Neuronal stem cell (in vitro differentiated cells): ENCODE measurements around the gene COQ3.

Experiments
- DNase-seq: peaks from one replicate; pipeline ENCODE4 v3.0.0-alpha.2; 2013; ENCODE audit warnings: low spot score
- H2AFZ ChIP-seq: one replicate; pipeline ENCODE4 v1.6.1; 2013; ENCODE audit warnings: mild to moderate bottlenecking, low read length, inconsistent platforms
- H2AK5ac ChIP-seq: 2 replicates; pipeline ENCODE4 v1.6.1; 2013; ENCODE audit warnings: low read depth, mild to moderate bottlenecking, inconsistent platforms, low read length, moderate library complexity, mixed read lengths
- H2BK120ac ChIP-seq: 2 replicates; pipeline ENCODE4 v1.6.1; 2013; ENCODE audit warnings: low read depth, mild to moderate bottlenecking, inconsistent platforms, low read length, moderate library complexity, mixed read lengths
- H2BK12ac ChIP-seq: one replicate; pipeline ENCODE4 v1.6.1; 2013; ENCODE audit warnings: low read length, inconsistent platforms
- H2BK15ac ChIP-seq: 2 replicates; pipeline ENCODE4 v1.6.1; 2013; ENCODE audit warnings: mild to moderate bottlenecking, low read length, inconsistent platforms, mixed read lengths
- H2BK5ac ChIP-seq: one replicate; pipeline ENCODE4 v1.6.1; 2013; ENCODE audit warnings: inconsistent platforms, mild to moderate bottlenecking, low read length, moderate library complexity
- H3K14ac ChIP-seq: one replicate; pipeline ENCODE4 v1.6.1; 2013; ENCODE audit warnings: low read length, inconsistent platforms
- H3K18ac ChIP-seq: 2 replicates; pipeline ENCODE4 v1.6.1; 2013; ENCODE audit warnings: low read length, inconsistent platforms
- H3K23ac ChIP-seq: 2 replicates; pipeline ENCODE4 v1.6.1; 2013; ENCODE audit warnings: low read depth, mild to moderate bottlenecking, mixed read lengths, low read length, inconsistent platforms; ENCODE audit not compliant: poor library complexity
- H3K27ac ChIP-seq: replicated peaks from 3 replicates; pipeline ENCODE4 v1.5.1; 2013; ENCODE audit warnings: low read length, inconsistent platforms
- H3K27me3 ChIP-seq, 3 experiments: 2 replicates each; pipeline ENCODE4 v1.6.1; 2013; ENCODE audit warnings: low read length in 3 of 3, mild to moderate bottlenecking in 2 of 3, inconsistent platforms in 1 of 3, low read depth in 1 of 3, mixed read lengths in 1 of 3, moderate library complexity in 1 of 3; ENCODE audit not compliant: control insufficient read depth in 3 of 3, insufficient read depth in 3 of 3
- H3K36me3 ChIP-seq, 2 donors: replicated peaks in 1 of 2; 2 replicates each; pipeline ENCODE4 v1.6.1; 2013; ENCODE audit warnings: low read length in 2 of 2; ENCODE audit not compliant: control insufficient read depth in 2 of 2, insufficient read depth in 2 of 2
- H3K4ac ChIP-seq: 2 replicates; pipeline ENCODE4 v1.6.1; 2013; ENCODE audit warnings: inconsistent platforms, mild to moderate bottlenecking, low read length, moderate library complexity
- H3K4me1 ChIP-seq, 2 donors: 1 replicate in 1 of 2; 2 replicates in 1 of 2; pipeline ENCODE4 v1.6.1; 2013; ENCODE audit warnings: low read length in 2 of 2, low read depth in 1 of 2; ENCODE audit not compliant: control insufficient read depth in 2 of 2, insufficient read depth in 1 of 2
- H3K4me2 ChIP-seq: one replicate; pipeline ENCODE4 v1.6.1; 2013; ENCODE audit warnings: mild to moderate bottlenecking, low read length, inconsistent platforms; ENCODE audit not compliant: insufficient read depth, poor library complexity, severe bottlenecking
- H3K4me3 ChIP-seq, 2 donors: 2 replicates each; pipeline ENCODE4 v1.5.1; 2013; ENCODE audit warnings: low read length in 2 of 2, mild to moderate bottlenecking in 2 of 2, inconsistent platforms in 1 of 2, moderate library complexity in 1 of 2
- H3K79me1 ChIP-seq: one replicate; pipeline ENCODE4 v1.6.1; 2013; ENCODE audit warnings: low read depth, mild to moderate bottlenecking, inconsistent platforms, low read length, moderate library complexity
- H3K9ac ChIP-seq: one replicate; pipeline ENCODE4 v1.6.1; 2013; ENCODE audit warnings: mild to moderate bottlenecking, low read depth, low read length, inconsistent platforms; ENCODE audit not compliant: poor library complexity
- H3K9me3 ChIP-seq, 2 donors: replicated peaks in 1 of 2; 2 replicates each; pipeline versions ENCODE3 to v1.6.1; 2013; ENCODE audit warnings: low read length in 2 of 2, mild to moderate bottlenecking in 2 of 2, inconsistent platforms in 1 of 2, low read depth in 1 of 2, mixed read lengths in 1 of 2, moderate library complexity in 1 of 2; ENCODE audit not compliant: control insufficient read depth in 2 of 2, insufficient read depth in 1 of 2
- H4K8ac ChIP-seq: one replicate; pipeline ENCODE4 v1.6.1; 2013; ENCODE audit warnings: low read depth, mild to moderate bottlenecking, inconsistent platforms, low read length, moderate library complexity
- H4K91ac ChIP-seq: one replicate; pipeline ENCODE4 v1.6.1; 2013; ENCODE audit warnings: low read length, low read depth, mild to moderate bottlenecking, inconsistent platforms; ENCODE audit not compliant: poor library complexity
- WGBS, 2 donors: extraction: QIAGEN DNeasy Blood & Tissue Kit; methylation state at CpG; one replicate each; pipeline ENCODE4 v1.1.7; 2013; ENCODE audit warnings: missing lambda C conversion rate in 2 of 2, mixed read lengths in 1 of 2; ENCODE audit not compliant: insufficient read length in 2 of 2, insufficient replicate concordance in 1 of 2; ENCODE audit errors: extremely low coverage in 2 of 2; 5-methylcytosine and 5-hydroxymethylcytosine counted together

The COQ3 gene

DNA sequence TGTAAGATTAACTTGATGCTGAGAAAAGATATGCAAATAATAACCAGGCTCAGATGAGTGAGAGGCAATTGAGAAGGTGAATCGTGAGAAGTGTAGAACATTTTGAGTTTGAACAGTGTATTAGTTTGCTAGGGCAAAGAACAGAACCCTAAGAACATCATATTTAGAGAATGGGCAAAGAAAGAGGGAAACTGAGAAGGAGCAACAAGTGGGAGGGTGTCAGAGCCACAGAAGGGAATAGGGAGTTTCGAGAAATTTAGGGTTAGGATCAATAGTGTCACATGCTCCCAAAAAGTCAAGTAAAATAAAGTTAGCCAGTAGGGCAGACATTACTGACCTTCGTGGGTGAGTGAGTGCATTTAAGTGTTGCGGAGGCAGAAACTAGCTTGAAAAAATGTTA lies 39.0 kb downstream of the COQ3 start:
- Histone ChIP-seq H3K9ac (no peak overlapping the region), H3K27ac (no peak overlapping the region), H3K27me3 (peaks cover 0 to 22% (median 4%) of the 10 kb centered on the region in 3 experiments), H3K36me3 (no peaks in the 10 kb centered on the region), H3K4ac (no peak overlapping the region), H3K9me3 (no peaks in the 10 kb centered on the region), H3K4me3 (no peak overlapping the region), H2AFZ (no peak overlapping the region), H3K18ac (no peak overlapping the region), H2AK5ac (no peak overlapping the region), H3K14ac (no peak overlapping the region), H3K23ac (no peak overlapping the region), H3K4me1 (no peaks in the 10 kb centered on the region), H4K91ac (no peak overlapping the region), H2BK5ac (no peak overlapping the region), H3K4me2 (no peak overlapping the region), H2BK15ac (no peak overlapping the region), H4K8ac (no peak overlapping the region), H3K79me1 (no peaks in the 10 kb centered on the region), H2BK12ac (no peak overlapping the region), H2BK120ac (no peak overlapping the region)
- no CpG with 5 or more reads among the region's 4 CpGs for WGBS, 2 donors
- no peak for DNase-seq

- no peak overlapping the region for H3K4me3 ChIP-seq
- no peak overlapping the region for H3K27ac ChIP-seq
- H2BK5ac ChIP-seq = no peak overlapping the region
- peaks cover 3 to 8% of the 10 kb centered on the region in 2 donors for H3K4me1 ChIP-seq
- H3K4ac ChIP-seq = no peak overlapping the region
- H3K9ac ChIP-seq = no peak overlapping the region
- H2AK5ac ChIP-seq = no peak overlapping the region
- H3K9me3 ChIP-seq = no peaks in the 10 kb centered on the region
- H2BK120ac ChIP-seq = no peak overlapping the region
- H3K79me1 ChIP-seq = no peaks in the 10 kb centered on the region
- H3K27me3 ChIP-seq = peaks cover 0 to 19% (median 4%) of the 10 kb centered on the region in 3 experiments
- no peak overlapping the region for H3K4me2 ChIP-seq
- H3K23ac ChIP-seq = no peak overlapping the region
- no peak overlapping the region for H2AFZ ChIP-seq
- H3K18ac ChIP-seq = no peak overlapping the region
- DNase-seq = no peak
- no peak overlapping the region for H2BK12ac ChIP-seq
- no CpG with 5 or more reads among the region's 9 CpGs for WGBS, 2 donors
- H4K8ac ChIP-seq = no peak overlapping the region
- no peak overlapping the region for H4K91ac ChIP-seq
- no peak overlapping the region for H2BK15ac ChIP-seq
- H3K14ac ChIP-seq = no peak overlapping the region
- no peaks in the 10 kb centered on the region for H3K36me3 ChIP-seq
Observed at GRCh38 chr6:99353126-99353525, 40.9 kb downstream of the COQ3 start.

- DNase-seq = no peak
- Histone ChIP-seq H2AFZ (peak overlapping the region; percentile 97), H3K79me1 (no peaks in the 10 kb centered on the region), H4K8ac (no peak overlapping the region), H3K23ac (no peak overlapping the region), H3K9ac (no peak overlapping the region), H2AK5ac (no peak overlapping the region), H3K4me3 (no peak overlapping the region), H2BK12ac (no peak overlapping the region), H2BK5ac (no peak overlapping the region), H3K9me3 (no peaks in the 10 kb centered on the region), H4K91ac (no peak overlapping the region), H3K4me1 (peaks cover 3 to 11% of the 10 kb centered on the region in 2 donors), H3K27me3 (peaks cover 0 to 15% (median 4%) of the 10 kb centered on the region in 3 experiments), H3K4ac (no peak overlapping the region), H3K36me3 (no peaks in the 10 kb centered on the region), H2BK15ac (no peak overlapping the region), H3K4me2 (no peak overlapping the region), H2BK120ac (no peak overlapping the region), H3K14ac (no peak overlapping the region), H3K27ac (no peak overlapping the region), H3K18ac (no peak overlapping the region)
- no CpG with 5 or more reads among the region's 10 CpGs for WGBS, 2 donors
Observed at GRCh38 chr6:99350573-99350972, 43.4 kb downstream of the COQ3 start.

DNA sequence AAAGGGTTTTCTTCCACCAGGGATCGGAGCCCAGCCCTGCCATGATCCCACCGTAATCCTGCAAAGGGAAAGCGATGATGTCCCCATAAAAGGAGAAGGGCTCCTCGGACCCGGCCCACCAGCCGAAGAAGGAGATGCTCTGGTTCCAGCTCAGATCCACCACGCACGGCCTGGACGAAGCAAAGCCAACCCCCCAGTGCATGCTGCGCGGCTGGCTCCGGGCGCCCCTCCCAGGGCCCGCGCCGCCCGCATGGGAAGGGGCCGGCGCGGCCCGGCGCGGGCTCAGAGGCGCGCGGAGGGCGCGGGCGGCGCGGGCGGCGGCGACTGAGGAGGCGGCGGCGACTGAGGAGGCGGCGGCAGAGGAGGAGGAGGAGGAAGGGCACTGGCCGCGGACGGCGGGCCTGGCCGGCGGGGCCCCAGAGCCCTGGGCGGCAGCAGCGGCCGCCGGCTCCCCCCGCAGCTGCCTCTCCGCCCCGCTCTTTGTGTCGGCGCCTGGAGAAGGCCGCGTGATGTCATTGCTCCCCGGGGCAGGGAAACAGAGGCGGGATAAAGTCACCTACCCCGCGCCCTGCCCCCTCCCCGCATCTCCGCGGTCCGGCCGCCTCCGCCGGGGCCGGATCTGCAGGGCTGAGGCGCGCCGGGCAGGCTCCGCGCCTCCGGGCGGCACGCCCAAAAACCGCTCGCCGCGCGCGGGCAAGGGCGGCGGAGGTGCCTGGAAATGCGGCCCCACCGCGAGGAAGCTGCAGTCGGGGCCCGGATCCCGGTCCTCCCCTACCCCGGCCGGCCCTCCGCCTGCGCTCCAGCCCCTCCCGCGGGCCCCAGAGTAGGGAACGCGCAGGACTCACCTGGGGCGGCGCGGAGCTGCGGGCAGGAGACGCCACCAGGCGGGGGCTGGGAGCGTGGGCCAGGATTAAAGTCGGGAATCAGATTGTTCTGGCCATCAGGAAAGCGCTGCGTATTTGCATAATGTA lies 44.5 kb downstream of the COQ3 start, which contains the start of gene FAXC:
Gene FAXC, minus strand, starts transcription at position 504 of the 971 bp plus-strand sequence. Its CDS starts 302 bp downstream, at position 202.
- no peaks in the 10 kb centered on the region for H3K9me3 ChIP-seq
- H2AFZ ChIP-seq = peak within 1 kb of the TSS; percentile 97
- H3K23ac ChIP-seq = peak within 1 kb of the TSS; percentile 48
- H3K4me3 ChIP-seq = peak within 1 kb of the TSS; percentile 73 to 95
- DNase-seq = peak; percentile 50
- peak within 1 kb of the TSS; percentile 97 for H3K18ac ChIP-seq
- no peak within 1 kb of the TSS for H4K8ac ChIP-seq
- no peak within 1 kb of the TSS for H2AK5ac ChIP-seq
- WGBS, 2 donors = no CpG with 5 or more reads among the region's 108 CpGs
- H3K4me1 ChIP-seq = peaks cover 3 to 11% of the 10 kb centered on the region in 2 donors
- no peak within 1 kb of the TSS for H2BK12ac ChIP-seq
- H2BK120ac ChIP-seq = peak within 1 kb of the TSS; percentile 40
- no peaks in the 10 kb centered on the region for H3K79me1 ChIP-seq
- H3K9ac ChIP-seq = peak within 1 kb of the TSS; percentile 82
- H4K91ac ChIP-seq = peak within 1 kb of the TSS; percentile 24
- H3K4ac ChIP-seq = no peak within 1 kb of the TSS
- peak within 1 kb of the TSS; percentile 58 for H3K4me2 ChIP-seq
- peak within 1 kb of the TSS; percentile 12 for H2BK5ac ChIP-seq
- no peak within 1 kb of the TSS for H3K14ac ChIP-seq
- H3K36me3 ChIP-seq = no peaks in the 10 kb centered on the region
- peak within 1 kb of the TSS; percentile 28 for H3K27ac ChIP-seq
- peak within 1 kb of the TSS; percentile 64 for H2BK15ac ChIP-seq
- peaks cover 0 to 15% (median 4%) of the 10 kb centered on the region in 3 experiments for H3K27me3 ChIP-seq
